GM21723 (cell line): Measurements from ENCODE around the gene RABGAP1.

Experiments
- ATAC-seq: cut with Tn5 transposase; IDR thresholded peaks from one replicate; pipeline ENCODE4 v1.9.1; 2021; ENCODE audit warnings: mild to moderate bottlenecking, moderate library complexity; ENCODE audit not compliant: unreplicated experiment

Gene RABGAP1

DNA sequence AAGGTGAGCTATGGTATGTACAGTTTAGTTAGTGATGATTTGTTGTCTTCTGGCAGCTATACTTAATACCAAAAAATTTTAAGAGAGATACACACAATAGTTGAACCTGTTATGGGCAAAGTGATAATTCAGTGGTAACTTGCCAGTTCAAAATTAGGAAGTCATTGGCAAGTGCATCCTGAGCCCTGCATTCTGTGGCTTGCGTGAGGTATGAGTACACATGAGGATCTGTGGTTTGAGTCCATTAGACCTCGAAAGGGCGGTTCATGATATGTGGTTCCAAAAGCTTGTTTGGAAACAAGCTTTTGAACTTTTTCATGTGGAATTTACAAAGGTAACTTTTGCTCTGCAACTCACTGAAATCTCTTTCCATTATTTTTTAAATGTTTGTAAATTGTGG, 139.6 kb downstream of the RABGAP1 start:
- no peak for ATAC-seq

DNA sequence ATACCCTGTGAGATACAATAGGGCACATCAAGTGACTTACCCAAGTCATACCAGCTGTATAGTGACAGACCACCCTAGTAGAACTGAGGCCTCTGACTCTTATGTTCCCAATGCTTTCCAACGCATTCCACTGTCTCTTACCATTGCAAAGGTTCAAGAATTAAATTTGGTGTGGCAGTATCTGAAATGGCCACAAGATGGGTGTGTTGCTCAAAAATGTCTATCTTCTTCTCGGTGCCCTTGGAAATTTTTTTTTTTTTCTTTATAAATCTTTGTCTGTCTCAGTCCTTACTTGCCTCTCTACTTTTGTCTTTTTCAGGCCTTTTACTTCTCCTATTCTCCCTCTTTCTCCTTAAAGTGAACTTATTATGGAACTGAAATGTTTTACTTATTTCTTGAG, 141.0 kb downstream of the RABGAP1 start:
- ATAC-seq = no peak

DNA sequence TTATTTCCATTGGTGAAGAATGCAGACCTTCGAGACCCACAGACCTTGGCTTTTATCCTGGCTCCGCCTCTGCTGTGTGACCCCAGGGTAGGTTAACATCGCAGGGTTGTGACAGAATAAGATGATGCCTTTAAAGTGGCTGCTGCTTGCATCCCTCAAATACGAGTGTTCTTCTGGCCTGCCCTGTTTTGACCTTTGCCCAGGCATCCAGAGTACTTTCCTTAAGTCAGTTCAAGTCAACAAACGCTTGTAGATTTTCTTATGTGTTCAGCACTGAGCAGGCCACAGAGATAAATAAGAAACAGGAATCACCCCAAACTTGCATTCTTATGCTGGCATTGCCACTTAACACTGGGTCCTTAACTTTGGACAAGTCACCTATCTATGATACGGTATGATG, 142.9 kb downstream of the RABGAP1 start:
- ATAC-seq = no peak

DNA sequence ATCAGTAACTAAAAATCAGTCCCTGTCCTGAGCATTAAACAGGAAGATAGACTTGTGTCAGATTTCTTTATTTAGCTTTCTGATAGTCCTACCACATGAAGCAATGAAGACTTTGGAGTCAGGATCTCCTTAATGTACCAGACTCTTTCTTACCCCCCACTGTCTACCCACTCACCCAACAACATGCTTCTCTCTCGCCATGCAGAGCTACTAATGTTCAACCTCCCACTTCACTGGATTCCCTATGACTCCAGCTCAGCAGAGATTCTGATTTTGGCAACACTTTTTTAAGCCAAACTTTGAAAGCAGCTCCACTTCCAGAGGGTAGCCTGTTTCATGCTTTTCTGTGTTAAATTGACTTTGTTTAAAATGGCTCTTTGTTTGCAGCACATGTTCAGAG, 143.4 kb downstream of the RABGAP1 start:
- ATAC-seq = no peak

DNA sequence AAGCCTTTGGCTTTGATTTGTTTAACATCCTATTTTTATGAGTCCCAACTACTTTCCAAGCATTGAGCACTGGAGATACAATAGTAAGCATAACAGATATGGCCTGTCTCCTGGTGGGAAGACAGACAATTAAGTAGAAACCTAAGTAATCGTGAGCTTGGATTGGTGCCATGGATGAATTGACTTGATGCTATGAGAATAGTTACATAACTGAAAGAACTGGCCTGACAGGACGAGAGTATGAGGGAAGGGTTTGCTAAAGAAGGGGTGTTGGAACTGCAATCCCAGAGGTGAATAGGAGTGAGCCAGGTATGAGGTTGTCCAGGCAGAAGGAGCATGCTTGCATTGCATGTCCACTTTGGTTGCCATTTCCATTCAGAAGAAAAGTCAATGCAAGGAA, 145.1 kb downstream of the RABGAP1 start:
- no peak for ATAC-seq

DNA sequence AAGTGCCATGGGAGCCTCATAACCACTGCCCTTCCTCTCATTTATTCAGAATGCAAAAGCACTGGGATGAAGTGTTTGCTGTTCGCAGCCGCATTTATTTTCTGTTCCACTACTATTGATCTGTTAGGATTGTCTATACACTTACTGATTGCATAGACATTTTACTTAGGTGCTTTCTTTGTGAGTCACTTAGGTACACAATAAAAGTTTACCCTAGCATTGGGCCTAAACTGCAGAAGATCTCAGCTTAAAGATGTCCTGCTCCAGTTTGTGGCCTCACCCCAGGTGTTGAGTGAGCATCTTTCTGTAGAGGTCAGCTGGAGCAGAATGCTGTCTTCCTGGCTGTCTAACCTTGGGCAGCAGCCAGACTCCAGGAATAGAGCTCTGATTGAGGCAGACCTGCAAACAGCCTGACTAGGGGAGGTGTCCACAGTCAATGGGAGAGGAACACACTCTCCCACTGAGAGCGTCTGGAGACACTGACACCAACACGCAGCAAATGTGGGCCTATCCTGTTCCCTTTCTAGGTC, 146.6 kb downstream of the RABGAP1 start:
- ATAC-seq = no peak

DNA sequence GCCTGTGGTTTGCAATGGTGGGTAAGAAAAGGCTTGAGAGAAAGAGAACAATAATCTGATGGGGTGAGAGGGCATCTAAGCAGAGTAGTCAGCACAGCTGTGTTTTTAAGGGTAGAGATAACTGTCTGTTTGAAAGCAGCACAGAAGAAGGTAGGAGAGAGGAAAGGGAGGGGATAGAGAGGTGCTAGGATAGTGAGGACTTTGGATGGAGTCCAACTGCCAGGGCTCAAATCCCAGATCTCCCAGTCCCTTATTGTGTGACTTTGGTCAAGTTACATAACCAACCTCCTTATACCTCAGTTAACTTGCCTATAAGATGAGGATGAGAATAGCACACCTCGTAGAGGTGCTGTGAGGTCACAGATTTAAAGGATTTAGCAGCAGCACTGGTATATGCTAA, 148.2 kb downstream of the RABGAP1 start:
- no peak for ATAC-seq

DNA sequence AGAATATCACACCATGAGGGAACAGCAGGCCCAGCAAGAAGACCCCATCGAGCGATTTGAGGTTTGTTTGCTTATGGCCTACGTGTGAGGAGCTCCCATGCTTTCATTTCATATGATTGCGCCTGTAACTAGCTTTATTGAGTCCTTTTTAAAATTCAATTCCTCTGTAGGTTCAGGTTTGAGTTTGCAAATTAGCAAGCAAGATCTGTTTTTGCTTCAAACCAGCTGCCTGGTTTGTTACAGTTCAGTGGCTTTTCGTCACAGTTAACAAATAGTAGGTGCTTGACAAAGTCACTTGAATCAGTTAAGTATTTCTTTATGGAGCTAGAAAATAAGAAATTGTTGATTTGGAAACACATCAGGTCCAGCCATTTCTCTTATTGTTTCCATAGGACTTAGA, 149.0 kb downstream of the RABGAP1 start:
- ATAC-seq = no peak

DNA sequence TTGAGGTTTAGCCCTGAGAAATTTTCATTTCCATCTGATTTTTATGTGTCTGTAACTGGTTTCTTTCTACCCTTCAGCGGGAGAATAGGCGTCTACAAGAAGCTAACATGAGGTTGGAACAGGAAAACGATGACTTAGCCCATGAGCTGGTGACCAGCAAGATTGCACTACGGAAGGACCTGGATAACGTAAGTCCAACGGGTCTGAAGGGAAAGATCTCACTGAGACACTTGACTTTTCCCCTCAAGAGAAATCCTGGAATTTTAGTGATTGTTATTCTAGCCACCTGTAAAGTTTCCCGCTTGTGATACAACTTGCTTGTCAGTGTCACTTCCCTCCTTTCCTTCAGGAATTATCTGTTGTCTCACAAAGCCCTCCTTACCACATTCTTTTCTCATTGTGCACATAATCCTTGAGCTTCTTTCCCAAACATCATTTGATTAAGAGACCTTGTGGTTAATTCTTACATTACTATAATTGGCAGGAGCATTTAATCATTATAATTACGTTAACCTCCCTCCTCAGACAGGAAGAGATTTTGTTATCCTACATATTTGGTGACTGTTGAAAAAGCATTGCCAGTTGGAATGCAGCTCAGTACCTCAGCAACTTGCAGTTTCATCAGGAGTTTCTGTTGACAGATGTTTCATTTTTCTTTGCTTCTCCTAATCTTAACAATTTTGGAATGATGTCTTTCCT, 149.5 kb downstream of the RABGAP1 start:
- ATAC-seq = no peak

DNA sequence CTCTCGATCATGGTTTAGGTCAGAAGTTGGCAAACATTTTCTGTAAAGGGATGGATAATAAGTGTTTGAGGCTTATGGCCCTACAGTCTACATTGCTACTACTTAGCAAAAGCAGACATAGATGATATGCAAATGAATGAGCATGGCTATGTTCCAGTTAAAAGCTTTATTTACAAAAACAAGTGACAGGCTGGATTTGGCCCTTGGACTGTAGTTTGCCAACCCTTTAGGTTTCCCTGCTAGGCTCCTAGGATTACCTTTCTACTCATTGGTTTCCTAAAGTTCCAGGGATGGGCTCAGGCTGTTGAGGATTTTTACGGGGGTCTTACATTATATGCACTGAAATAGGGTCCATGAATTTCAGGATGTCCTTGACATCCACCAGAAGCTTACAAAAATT, 150.1 kb downstream of the RABGAP1 start:
- no peak for ATAC-seq

DNA sequence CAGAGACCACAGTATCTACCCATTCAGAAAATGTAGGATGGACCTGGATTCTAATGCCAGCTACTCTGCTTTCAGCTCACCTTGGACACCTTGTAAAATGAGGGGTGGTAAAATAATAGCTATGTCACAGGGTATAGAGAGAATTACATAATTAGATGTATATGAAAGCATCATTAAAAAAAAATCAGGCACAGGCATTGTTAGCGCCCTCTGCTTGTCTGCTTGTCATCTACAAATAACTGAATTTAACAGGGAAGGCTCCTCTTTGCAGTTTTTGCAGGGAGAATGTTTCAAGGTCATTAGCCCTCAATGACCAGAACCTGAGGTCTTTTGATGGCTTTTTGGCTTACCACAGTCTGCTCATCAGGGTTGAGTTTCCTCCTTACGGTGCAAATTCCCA, 150.6 kb downstream of the RABGAP1 start:
- no peak for ATAC-seq

DNA sequence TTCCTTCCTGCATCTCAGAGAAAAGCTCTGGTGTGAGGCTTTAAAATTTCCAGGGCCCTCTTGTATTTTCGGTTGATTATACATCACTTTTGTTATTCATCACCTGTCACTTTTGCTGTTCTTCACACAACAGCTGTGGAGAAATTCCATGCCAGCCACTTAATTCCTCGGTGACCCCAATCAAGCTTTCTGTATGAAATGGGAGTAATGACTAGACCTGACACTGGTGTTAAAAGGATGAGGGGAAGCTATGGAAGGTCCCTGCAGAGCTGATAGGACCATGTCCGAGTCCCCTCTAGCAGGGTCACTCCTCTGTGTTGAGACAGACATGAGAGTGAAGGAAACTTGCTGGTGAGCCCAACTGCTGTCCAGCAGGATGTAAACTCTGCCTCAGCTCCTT, 152.3 kb downstream of the RABGAP1 start:
- no peak for ATAC-seq

DNA sequence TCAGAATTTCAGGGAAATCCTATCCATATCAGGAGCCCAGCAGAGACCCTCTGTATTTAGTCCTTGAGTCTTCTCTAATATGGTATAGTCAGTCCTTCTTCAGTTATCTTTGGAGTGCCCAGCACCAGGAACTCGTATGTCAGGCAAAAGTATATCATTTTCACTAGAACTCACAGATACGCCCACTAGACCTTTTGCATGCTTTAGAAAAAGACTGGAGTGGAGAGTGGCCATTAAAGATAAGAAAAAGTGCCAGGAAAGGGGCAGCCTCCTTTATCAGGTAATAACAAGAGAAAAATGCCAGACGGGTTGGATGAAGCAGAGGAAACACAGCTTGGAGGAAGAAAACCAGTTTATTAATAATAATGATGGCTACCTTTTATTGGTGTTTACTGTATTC, 156.2 kb downstream of the RABGAP1 start:
- no peak for ATAC-seq

DNA sequence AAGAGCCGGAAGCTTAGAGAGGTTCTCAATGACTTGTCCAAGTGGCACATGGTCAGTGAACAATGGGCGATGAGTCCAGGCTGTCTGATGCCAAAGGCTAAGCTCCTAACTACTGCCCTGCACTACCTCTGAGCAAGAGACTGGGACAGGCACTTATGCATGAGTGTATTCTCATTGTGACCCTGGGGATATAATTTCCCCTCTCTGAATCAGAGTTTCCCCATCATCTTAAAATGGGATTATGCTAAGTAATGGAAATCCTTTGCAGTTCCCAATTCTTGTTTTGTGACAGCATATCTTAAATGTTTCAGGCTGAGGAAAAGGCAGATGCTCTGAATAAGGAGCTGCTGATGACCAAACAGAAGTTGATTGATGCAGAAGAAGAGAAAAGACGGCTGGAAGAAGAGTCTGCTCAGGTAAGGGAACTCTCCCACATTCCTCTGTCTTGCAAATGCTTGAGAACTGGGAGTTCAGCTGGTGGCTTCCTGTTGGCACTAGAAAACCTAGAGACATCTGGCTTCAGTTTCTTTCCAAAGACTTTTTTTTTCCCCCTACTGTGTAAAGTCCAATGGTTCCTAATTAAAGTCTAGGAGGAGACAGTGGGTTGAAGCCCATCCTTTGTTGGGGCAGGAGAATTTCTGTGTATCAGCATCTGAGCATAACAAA, 156.7 kb downstream of the RABGAP1 start:
- no peak for ATAC-seq

DNA sequence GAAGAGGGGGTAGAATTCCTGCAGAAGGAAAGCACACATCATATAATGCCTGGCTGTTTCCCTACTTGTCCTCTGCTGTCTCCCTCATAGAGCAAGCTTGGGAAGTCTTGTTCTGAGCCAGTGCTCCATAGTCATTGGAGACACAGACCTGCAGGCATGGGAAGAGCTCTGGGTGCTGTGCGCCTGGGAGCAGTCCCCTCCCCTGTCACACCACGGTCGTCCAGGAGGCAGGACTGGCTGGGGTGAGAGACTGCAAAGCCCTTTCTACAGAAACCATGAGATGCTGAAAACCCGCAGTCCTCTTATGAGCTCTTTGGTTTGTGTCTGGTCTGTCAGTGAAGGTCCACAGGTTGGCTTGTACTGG, 157.3 kb downstream of the RABGAP1 start:
- ATAC-seq = no peak

DNA sequence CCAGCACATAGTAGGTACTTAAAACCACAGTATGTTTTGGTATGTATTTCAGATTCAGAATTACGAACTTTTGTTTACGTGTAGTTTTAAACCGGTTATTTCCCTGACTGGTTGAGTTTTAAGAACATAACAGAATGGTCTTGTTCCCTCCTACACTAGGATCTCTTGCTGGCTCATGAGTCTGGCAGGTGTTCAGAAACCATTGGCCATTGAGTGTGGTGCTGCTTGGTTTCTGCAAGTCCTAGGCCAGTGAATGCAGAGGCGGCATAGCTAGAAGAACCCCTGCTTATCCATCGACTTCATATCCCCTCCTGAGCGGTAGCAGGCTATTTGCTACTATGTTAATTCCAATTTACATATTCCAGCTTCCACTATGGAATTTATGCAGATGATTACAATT, 158.2 kb downstream of the RABGAP1 start:
- no peak for ATAC-seq

DNA sequence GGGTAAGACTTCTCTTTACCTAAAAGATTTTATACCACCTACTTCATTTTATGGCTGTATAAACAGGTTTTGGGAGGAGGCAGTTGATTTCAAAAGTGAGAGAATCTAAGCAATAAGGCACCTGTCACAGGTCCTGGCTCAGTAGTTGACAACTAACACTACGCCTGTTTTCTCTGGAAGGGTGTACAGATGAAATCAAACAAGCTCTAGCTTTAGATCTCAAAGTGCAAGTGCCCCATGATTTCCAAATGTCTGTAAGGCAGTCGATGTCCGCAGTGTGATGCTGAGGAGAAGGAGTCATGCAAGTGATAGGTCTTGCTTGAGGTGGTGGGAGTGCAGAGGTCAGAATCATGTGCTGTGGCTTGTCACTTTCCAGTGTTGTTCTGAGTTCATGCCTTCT, 158.7 kb downstream of the RABGAP1 start:
- no peak for ATAC-seq

DNA sequence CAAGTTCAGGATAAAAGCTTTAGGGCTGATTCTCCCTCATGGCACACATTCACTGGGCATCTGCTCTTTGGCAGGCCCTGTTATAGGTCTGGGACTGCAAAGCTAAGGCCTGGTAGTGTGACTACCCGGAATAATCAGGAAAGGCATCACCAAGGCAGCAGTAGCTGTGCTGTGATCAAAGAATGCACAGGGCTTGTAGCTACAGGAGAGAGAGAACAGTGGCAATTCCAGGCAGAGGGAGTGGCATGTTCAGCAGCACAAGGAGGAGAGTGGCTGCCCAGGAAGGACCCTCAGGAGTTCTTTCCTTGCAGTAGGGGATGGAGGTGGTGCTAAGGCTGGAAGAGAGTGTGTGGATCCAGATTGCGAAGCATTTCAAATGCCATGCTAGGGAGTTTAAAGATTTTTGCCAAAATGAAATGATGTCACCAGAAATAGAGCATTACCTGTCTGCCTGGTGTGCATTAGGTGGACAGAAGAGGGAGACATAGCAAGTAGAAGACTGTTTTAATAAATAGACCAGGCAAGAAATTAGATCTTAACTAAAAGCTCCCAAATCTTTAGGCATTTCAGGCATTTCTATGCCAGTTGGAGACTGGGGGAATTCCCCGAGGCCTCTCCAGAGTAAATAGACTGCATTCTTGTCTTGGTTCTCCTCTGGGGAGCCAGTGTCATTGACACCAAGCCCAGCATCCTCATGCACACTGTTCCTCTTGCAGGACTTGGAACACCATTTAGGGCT, 161.7 kb downstream of the RABGAP1 start:
- ATAC-seq = no peak

DNA sequence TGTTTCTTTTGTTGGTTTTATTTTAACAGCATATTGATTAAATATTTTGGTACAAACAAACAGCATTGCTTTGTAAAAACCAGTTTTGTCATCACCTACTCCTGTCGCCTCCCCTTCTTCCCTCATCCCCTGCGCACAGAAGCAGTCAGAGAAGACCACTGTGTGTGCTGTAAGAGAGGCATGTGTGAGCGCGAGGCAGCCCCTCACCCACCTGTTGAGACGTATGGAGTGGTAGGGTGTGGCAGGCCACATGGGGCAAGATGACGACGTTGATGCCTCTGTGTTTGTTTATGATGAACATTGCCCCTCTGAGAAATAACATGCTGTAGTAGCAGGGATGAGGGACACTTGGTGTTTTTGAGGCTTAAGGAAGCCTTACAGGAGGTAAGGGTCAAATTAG, 164.0 kb downstream of the RABGAP1 start:
- no peak for ATAC-seq

DNA sequence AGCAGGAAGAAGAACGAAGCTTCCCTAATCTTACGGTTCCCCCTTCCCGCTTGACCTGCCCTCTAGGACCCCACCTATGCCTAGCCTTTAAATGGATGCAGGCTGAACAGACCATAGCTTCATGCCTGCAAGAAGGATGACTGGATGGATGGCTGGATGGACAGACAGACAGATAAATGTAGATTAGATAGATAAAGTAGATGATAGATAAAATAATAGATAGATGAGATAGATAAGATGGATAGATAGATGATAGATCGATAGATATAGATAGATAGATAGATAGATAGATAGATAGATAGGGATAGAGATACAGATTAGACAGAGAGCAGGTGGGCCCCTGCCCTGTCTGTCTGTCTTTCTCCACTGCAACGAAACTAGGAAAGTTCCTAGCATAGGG, 164.7 kb downstream of the RABGAP1 start:
- ATAC-seq = no peak

DNA sequence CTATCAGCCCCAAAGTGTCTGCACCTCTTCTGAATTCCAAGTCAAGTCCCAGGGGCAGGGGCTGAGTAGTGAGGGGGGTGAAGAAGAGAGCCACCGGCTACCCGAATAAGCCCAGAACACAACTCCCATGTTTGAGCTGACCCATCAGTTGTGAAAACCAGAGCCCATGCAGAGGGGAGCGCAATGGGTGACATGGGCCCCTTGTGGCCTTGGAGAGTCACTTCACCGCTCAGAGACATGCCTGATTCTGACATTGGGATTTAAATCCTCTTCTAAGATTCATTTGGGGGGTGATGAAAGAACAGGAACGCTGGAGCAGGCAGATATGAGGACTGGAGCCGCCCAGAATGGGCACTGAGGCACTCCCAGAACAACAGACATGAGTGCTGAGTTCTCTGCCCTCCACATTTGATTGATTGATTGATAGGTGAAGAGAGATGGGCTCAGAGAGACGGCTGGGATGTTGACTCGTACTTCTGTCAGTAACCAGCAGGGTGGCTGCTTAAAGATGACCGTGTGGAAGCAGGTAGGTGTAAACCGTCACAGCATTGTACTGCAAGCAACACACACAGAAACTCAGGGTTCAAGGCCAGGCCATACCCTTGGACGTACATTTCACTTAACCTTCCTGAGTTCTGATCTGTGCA, 166.9 kb downstream of the RABGAP1 start:
- ATAC-seq = no peak

DNA sequence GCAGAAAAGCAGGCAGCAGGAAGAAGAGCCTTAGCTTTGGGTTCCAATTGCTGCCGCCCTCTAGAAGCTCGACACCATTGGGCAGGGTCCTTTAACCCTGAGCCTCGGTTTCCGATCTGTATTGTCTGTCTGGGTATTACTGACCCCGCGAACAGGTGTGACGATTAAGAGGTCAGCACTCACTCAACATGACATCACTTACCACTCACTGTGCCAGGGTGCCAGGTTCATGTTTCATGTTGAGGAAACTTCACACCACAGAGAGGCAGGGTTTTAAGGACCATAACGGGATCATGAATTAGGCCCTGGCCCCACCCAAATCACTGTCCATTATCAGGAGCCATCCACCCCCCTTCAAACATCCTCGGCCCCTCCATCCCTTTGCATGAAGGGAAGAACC, 168.2 kb downstream of the RABGAP1 start:
- no peak for ATAC-seq
